Measurements from ENCODE around the gene UBE2D2. TPM values are rescaled to one million over a fixed set of nuclear protein-coding genes. Genes with fewer than 3 reads are reported as not detected.
"Not testable (repeated sequence)": the region's sequence is repeated elsewhere in the genome, so short reads cannot be mapped to it uniquely, and the experiment has no call there.

Gene UBE2D2
- 100 to 1,000 TPM; 253 to 274 TPM for total RNA-seq
- polyA plus RNA-seq = 285 TPM

DNA sequence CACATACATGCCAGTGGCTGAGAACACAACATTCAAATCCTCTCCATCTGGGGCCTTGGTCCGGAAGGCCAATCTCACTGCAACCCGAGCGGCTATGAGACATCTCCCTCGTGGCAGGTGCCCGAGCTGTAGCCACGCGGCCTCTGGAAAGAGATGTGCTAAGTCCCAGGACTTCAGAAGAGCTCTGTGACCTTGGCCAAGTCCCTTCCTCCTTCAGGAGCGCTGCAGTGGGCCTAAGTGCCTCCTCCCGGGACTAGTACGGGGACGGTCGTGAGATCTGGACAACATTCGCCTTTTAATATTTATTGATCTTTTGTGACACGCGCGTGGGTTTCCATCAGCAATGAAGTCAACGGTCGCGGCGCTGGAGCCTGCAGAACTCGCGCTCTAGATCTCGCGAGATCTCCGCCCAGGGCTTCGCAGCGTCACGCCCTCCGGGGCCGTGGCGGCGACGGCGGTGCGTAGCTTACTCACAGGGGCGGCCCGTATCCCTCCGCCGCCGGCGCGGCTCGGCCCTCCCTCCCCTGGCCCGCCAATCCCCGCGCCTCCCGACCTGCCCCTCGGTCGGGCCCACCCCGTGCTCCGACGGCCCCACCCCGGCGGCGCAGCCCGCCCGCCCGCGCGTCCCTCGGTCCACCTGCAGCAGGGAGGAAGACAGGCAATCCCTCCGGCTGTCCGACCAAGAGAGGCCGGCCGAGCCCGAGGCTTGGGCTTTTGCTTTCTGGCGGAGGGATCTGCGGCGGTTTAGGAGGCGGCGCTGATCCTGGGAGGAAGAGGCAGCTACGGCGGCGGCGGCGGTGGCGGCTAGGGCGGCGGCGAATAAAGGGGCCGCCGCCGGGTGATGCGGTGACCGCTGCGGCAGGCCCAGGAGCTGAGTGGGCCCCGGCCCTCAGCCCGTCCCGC lies at the start of gene UBE2D2:
Gene UBE2D2, plus strand, starts transcription at position 588 of the 903 bp plus-strand sequence. CDS start 453 bp downstream, outside the sequence.
- peak within 1 kb of the TSS; percentile 89 to 99 (median 97) for H3K27ac Mint-ChIP-seq
- no peaks in the 10 kb centered on the region for H3K9me3 Mint-ChIP-seq
- POLR2A ChIA-PET = interaction anchor here (0.5 to 2.3 kb wide), 16 partner anchors 9 to 289 kb away, joined by 3 to 13 read pairs (median 6); partner anchors contain the start of genes DNAJC18, MATR3, PAIP2 and SPATA24

GRCh38 chr5:139512786-139513390 lies 48.3 kb upstream of the UBE2D2 start:
- ChIA-PET CTCF (interaction anchor here (0.9 to 13.1 kb wide), 19 partner anchors 9 to 123 kb away, joined by 3 to 414 read pairs (median 5); partner anchors contain the start of genes DNAJC18 and STING1), POLR2A (interaction anchor here (1.0 kb wide), 3 partner anchors 31 to 91 kb away, joined by 3 to 4 read pairs (median 3); no protein-coding TSS in a partner anchor)
- no peaks in the 10 kb centered on the region for H3K9me3 Mint-ChIP-seq
- no peak overlapping the region for H3K27ac ChIP-seq (ENCODE audit: low read depth, low read length)
- H3K27me3 ChIP-seq (ENCODE audit: insufficient read depth, low read length, poor library complexity, severe bottlenecking) = no peaks in the 10 kb centered on the region
- peaks cover 38 to 41% (median 38%) of the 10 kb centered on the region in 3 donors for H3K4me1 Mint-ChIP-seq
- peak overlapping the region in 6 of 8 donors; percentile 4 to 82 (median 34) for H3K27ac Mint-ChIP-seq
- H3K27me3 Mint-ChIP-seq = no peaks in the 10 kb centered on the region
- H3K9me3 ChIP-seq (ENCODE audit: low read length) = no peaks in the 10 kb centered on the region
- H3K36me3 ChIP-seq (ENCODE audit: insufficient read depth, low read length) = no peaks in the 10 kb centered on the region
- H3K4me3 Mint-ChIP-seq = peak overlapping the region in 4 of 7 donors; percentile 10 to 69 (median 30)
- DNase-seq = no peak
- H3K4me1 ChIP-seq (ENCODE audit: insufficient read depth, low read length) = peaks cover 31% of the 10 kb centered on the region
- no peak overlapping the region for H3K4me3 ChIP-seq (ENCODE audit: low read length)
- no peaks in the 10 kb centered on the region for H3K36me3 Mint-ChIP-seq

More for the DNA sequence above, at the start of gene UBE2D2:
- peaks cover 0 to 22% (median 0%) of the 10 kb centered on the region in 3 donors for H3K36me3 Mint-ChIP-seq
- peaks cover 0 to 3% of the 10 kb centered on the region in 2 donors for H3K27me3 Mint-ChIP-seq
- peak within 1 kb of the TSS; percentile 64 for H3K4me3 ChIP-seq (ENCODE audit: low read length)
- peaks cover 36 to 46% (median 40%) of the 10 kb centered on the region in 3 donors for H3K4me1 Mint-ChIP-seq
- peaks cover 40% of the 10 kb centered on the region for H3K4me1 ChIP-seq (ENCODE audit: insufficient read depth, low read length)
- CTCF ChIA-PET = interaction anchor here (1.0 to 8.1 kb wide), 8 partner anchors 11 to 158 kb away, joined by 3 to 54 read pairs (median 4); no protein-coding TSS in a partner anchor
- DNase-seq = peak; percentile 97 to 98 (median 97)
- H3K36me3 ChIP-seq (ENCODE audit: insufficient read depth, low read length) = no peaks in the 10 kb centered on the region
- H3K4me3 Mint-ChIP-seq = peak within 1 kb of the TSS; percentile 90 to 97 (median 95)
- H3K27ac ChIP-seq (ENCODE audit: low read depth, low read length) = peak within 1 kb of the TSS; percentile 77
- H3K27me3 ChIP-seq (ENCODE audit: insufficient read depth, low read length, poor library complexity, severe bottlenecking) = no peaks in the 10 kb centered on the region
- no peaks in the 10 kb centered on the region for H3K9me3 ChIP-seq (ENCODE audit: low read length)

GRCh38 chr5:139513434-139513833 lies 47.7 kb upstream of the UBE2D2 start:
- DNase-seq = peak; percentile 67 to 86 (median 70)
- not testable (repeated sequence) for H3K9me3 ChIP-seq (ENCODE audit: low read length); H3K36me3 Mint-ChIP-seq; H3K27me3 ChIP-seq (ENCODE audit: insufficient read depth, low read length, poor library complexity, severe bottlenecking); H3K27ac ChIP-seq (ENCODE audit: low read depth, low read length); H3K36me3 ChIP-seq (ENCODE audit: insufficient read depth, low read length); H3K27me3 Mint-ChIP-seq; H3K4me3 ChIP-seq (ENCODE audit: low read length); H3K9me3 Mint-ChIP-seq
- Mint-ChIP-seq H3K4me3 (peak overlapping the region in 3 of 7 donors; percentile 2 to 10 (median 6)), H3K27ac (peak overlapping the region in 5 of 8 donors; percentile 4 to 96 (median 56)), H3K4me1 (peaks cover 42 to 45% (median 43%) of the 10 kb centered on the region in 3 donors)
- CTCF ChIA-PET = interaction anchor here (0.9 to 13.1 kb wide), 21 partner anchors 10 to 123 kb away, joined by 3 to 414 read pairs (median 5); partner anchors contain the start of genes DNAJC18 and STING1
- POLR2A ChIA-PET = interaction anchor here (0.7 to 1.0 kb wide), 3 partner anchors 32 to 122 kb away, joined by 3 to 4 read pairs (median 3); no protein-coding TSS in a partner anchor
- peaks cover 34% of the 10 kb centered on the region for H3K4me1 ChIP-seq (ENCODE audit: insufficient read depth, low read length)

DNA sequence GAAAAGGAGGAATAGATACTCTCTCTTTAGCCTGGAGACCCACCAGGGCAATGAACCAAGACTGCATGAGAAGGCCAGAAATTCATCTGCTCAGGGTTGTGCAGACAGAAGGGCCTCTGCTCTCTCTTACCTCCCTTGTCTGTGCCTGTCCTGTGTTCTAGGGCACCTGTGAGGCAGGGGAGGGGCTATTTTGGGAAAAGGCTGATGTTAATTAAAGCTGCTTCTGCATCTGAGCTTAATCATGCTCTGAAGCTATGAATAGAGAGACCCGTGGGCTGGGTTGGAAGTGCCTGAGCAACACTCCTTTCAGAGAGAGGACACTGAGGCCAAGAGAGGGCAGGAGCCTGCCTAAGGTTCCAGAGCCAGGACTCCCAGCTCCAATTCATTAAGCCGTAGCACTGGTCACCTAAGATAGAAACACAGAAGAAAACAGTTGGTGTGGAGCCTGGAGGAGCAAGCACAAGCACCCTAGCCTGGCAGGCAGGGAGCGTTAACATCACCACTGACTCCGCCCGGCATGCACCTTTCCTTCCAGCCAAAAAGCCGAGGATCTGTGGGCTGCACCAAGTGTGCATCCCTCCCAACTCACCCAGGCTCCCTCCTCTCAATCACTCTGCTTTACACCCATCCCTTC lies 47.2 kb upstream of the UBE2D2 start:
- Mint-ChIP-seq H3K4me3 (peak overlapping the region in 1 of 7 donors; percentile 31), H3K4me1 (peaks cover 47 to 50% (median 48%) of the 10 kb centered on the region in 3 donors), H3K9me3 (no peaks in the 10 kb centered on the region), H3K36me3 (peaks cover 0 to 2% (median 0%) of the 10 kb centered on the region in 3 donors), H3K27ac (peak overlapping the region in 4 of 8 donors; percentile 4 to 96 (median 50)), H3K27me3 (peaks cover 0 to 6% of the 10 kb centered on the region in 2 donors)
- Histone ChIP-seq H3K27me3 (ENCODE audit: insufficient read depth, low read length, poor library complexity, severe bottlenecking) (no peaks in the 10 kb centered on the region), H3K4me3 (ENCODE audit: low read length) (no peak overlapping the region), H3K27ac (ENCODE audit: low read depth, low read length) (no peak overlapping the region), H3K9me3 (ENCODE audit: low read length) (no peaks in the 10 kb centered on the region), H3K36me3 (ENCODE audit: insufficient read depth, low read length) (no peaks in the 10 kb centered on the region), H3K4me1 (ENCODE audit: insufficient read depth, low read length) (peaks cover 36% of the 10 kb centered on the region)
- CTCF ChIA-PET = interaction anchor here (0.7 to 13.1 kb wide), 22 partner anchors 10 to 252 kb away, joined by 3 to 414 read pairs (median 5); partner anchors contain the start of genes DNAJC18 and STING1
- POLR2A ChIA-PET = interaction anchor here (0.7 to 1.0 kb wide), 3 partner anchors 32 to 122 kb away, joined by 3 to 4 read pairs (median 3); no protein-coding TSS in a partner anchor
- DNase-seq = no peak

DNA sequence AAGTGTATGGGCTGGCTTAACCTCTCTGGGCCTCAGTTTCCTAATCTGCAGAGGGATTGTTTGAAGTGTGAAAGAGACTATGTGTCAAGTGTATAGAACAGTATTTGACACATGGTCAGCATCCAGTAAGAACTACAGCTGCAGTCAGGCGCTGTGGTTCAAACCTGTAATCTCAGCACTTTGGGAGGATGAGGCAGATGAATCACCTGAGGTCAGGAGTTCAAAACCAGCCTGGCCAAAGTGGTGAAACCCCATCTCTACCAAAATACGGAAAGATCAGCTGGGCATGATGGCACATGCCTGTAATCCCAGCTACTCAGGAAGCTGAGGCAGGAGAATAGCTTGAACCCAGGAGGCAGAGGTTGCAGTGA lies 46.7 kb upstream of the UBE2D2 start:
- peaks cover 36% of the 10 kb centered on the region for H3K4me1 ChIP-seq (ENCODE audit: insufficient read depth, low read length)
- H3K27me3 ChIP-seq (ENCODE audit: insufficient read depth, low read length, poor library complexity, severe bottlenecking) = no peaks in the 10 kb centered on the region
- Mint-ChIP-seq H3K36me3 (peaks cover 0 to 2% (median 0%) of the 10 kb centered on the region in 3 donors), H3K27ac (peak overlapping the region in 1 of 8 donors; percentile 69), H3K4me3 (no peak overlapping the region), H3K27me3 (peaks cover 2 to 6% of the 10 kb centered on the region in 2 donors), H3K4me1 (peaks cover 47 to 51% (median 49%) of the 10 kb centered on the region in 3 donors), H3K9me3 (no peaks in the 10 kb centered on the region)
- DNase-seq = no peak
- H3K4me3 ChIP-seq (ENCODE audit: low read length) = no peak overlapping the region
- no peaks in the 10 kb centered on the region for H3K9me3 ChIP-seq (ENCODE audit: low read length)
- ChIA-PET CTCF (interaction anchor here (0.7 to 13.1 kb wide), 17 partner anchors 11 to 251 kb away, joined by 3 to 414 read pairs (median 5); partner anchors contain the start of genes DNAJC18 and STING1), POLR2A (interaction anchor here (0.6 kb wide), 1 partner anchor 178 kb away, joined by 5 read pairs; no protein-coding TSS in a partner anchor)
- no peak overlapping the region for H3K27ac ChIP-seq (ENCODE audit: low read depth, low read length)
- H3K36me3 ChIP-seq (ENCODE audit: insufficient read depth, low read length) = no peaks in the 10 kb centered on the region

DNA sequence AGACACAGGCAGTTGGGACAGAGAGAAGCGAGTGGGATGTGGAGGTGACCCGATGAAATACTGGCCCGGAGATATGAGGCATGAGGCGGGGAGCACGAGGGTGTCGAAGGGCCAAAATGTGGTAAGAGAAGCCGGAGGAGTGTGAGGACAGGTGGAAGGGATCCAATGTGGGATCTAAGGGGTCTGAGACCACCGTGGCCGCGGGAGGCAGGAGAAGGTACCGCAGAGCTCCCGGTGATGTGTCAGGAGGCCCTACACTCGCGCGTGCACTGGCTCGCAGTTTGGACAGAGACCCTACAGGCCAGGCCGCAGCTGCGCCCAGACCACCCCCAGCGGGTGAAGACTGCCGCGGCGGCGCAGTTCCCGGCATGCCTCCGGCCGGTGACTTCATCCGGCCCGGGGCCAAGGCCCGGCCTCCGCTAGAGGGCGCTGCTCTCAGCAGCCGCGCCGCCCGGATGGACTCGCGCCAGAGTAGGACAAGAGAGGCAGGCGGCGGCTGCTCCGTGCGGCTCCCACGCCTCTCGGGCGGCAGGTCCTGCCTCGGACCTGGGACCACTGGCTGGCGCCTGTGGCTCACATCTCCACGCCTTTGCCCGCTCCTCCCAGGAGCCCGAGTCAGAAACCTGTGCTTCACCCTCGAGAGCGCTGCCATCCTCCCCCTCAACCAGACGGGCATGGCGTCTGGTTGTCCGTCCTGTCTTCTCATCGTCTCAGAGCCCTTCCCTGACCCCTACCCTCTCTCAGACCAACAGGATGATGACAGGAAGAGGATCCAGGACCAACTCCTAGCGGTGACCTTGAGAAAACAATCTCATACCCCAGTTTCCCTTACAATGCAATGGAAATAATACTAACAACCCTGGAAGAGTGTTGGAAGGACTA lies 43.2 kb upstream of the UBE2D2 start:
- POLR2A ChIA-PET = interaction anchor here (0.6 to 1.5 kb wide), 4 partner anchors 43 to 224 kb away, joined by 3 to 6 read pairs (median 3); partner anchors contain the start of genes DNAJC18 and UBE2D2
- H3K4me3 Mint-ChIP-seq = peak overlapping the region; percentile 80 to 98 (median 88)
- H3K4me1 Mint-ChIP-seq = peaks cover 20 to 23% (median 22%) of the 10 kb centered on the region in 3 donors
- Histone ChIP-seq H3K27me3 (ENCODE audit: insufficient read depth, low read length, poor library complexity, severe bottlenecking) (no peaks in the 10 kb centered on the region), H3K4me3 (ENCODE audit: low read length) (peak overlapping the region; percentile 96), H3K4me1 (ENCODE audit: insufficient read depth, low read length) (peaks cover 9% of the 10 kb centered on the region), H3K36me3 (ENCODE audit: insufficient read depth, low read length) (no peaks in the 10 kb centered on the region), H3K9me3 (ENCODE audit: low read length) (no peaks in the 10 kb centered on the region), H3K27ac (ENCODE audit: low read depth, low read length) (peak overlapping the region; percentile 86)
- peak overlapping the region; percentile 89 to 98 (median 94) for H3K27ac Mint-ChIP-seq
- H3K27me3 Mint-ChIP-seq = peaks cover 4 to 6% of the 10 kb centered on the region in 2 donors
- H3K9me3 Mint-ChIP-seq = no peaks in the 10 kb centered on the region
- peaks cover 0 to 2% (median 0%) of the 10 kb centered on the region in 3 donors for H3K36me3 Mint-ChIP-seq
- peak; percentile 82 to 92 (median 87) for DNase-seq
- CTCF ChIA-PET = interaction anchor here (0.6 to 13.1 kb wide), 26 partner anchors 10 to 248 kb away, joined by 3 to 414 read pairs (median 4); partner anchors contain the start of genes MZB1, PAIP2, SMIM33 and SPATA24
